ENCODE data around the gene ZMYM4. TPM values are rescaled to one million over a fixed set of nuclear protein-coding genes. Genes with fewer than 3 reads are reported as not detected.

The ZMYM4 gene
- total and polyA plus RNA-seq, 10 of the 15 experiments (the other 5 are each of a cell fraction or from before 2014, with no cell fraction given) = 8.0 to 37.0 (median 28.1) TPM

- no peak for TF ChIP-seq RELB (IDR thresholded peaks at IDR 0.05; ENCODE audit: low read depth)
- TF ChIP-seq NFIC (IDR thresholded peaks at IDR 0.05; ENCODE audit: low read depth, low read length) = no peak
- TF ChIP-seq KLF5 (IDR thresholded peaks at IDR 0.05; ENCODE audit: partially characterized antibody) = no peak
- TF ChIP-seq YBX1 (IDR thresholded peaks at IDR 0.05) = no peak
- TF ChIP-seq RELA (IDR thresholded peaks at IDR 0.05; ENCODE audit: borderline replicate concordance, partially characterized antibody) = no peak
Measured at GRCh38 chr1:35428360-35428759, 159.9 kb downstream of the ZMYM4 start (continued).

GRCh38 chr1:35430762-35431161 is 162.3 kb downstream of the ZMYM4 start:
- Histone ChIP-seq H3K9ac (ENCODE audit: control insufficient read depth, insufficient read depth, low read length) (no peak overlapping the region), H3K4me3 (no peak overlapping the region), H2AFZ (ENCODE audit: control insufficient read depth, low read depth, low read length) (no peak overlapping the region), H3K27me3 (replicated peaks in 1 of 2; ENCODE audit: control insufficient read depth in 2 of 2, insufficient read depth in 2 of 2, low read length in 1 of 2) (no peaks in the 10 kb centered on the region), H3K9me3 (replicated peaks; ENCODE audit: control insufficient read depth, insufficient read depth, low read length) (no peaks in the 10 kb centered on the region), H4K20me1 (ENCODE audit: control insufficient read depth, insufficient read depth) (no peaks in the 10 kb centered on the region; the same call in 1 of the 2 replicates), H3K4me1 (ENCODE audit: control insufficient read depth, insufficient read depth, low read length) (no peaks in the 10 kb centered on the region), H3K79me2 (ENCODE audit: control insufficient read depth, insufficient read depth, low read length) (no peaks in the 10 kb centered on the region), H3K27ac (ENCODE audit: control insufficient read depth, insufficient read depth) (no peak overlapping the region), H3K36me3 (ENCODE audit: control insufficient read depth in 2 of 2, insufficient read depth in 2 of 2, low read length in 1 of 2) (peaks cover 0 to 12% of the 10 kb centered on the region in 2 experiments; a peak in 3 of 4 replicates), H3K4me2 (ENCODE audit: control insufficient read depth, insufficient read depth) (no peak overlapping the region)
- DNase-seq (ENCODE audit: low read depth, low spot score) = no peak
- no peak for ATAC-seq
- TF ChIP-seq KDM1A (IDR thresholded peaks at IDR 0.05; ENCODE audit: borderline replicate concordance) (no peak), E2F4 (IDR thresholded peaks at IDR 0.05; ENCODE audit: low read depth, low read length) (no peak), RFX5 (IDR thresholded peaks at IDR 0.05; ENCODE audit: low read depth, low read length) (no peak), PAX8 (IDR thresholded peaks at IDR 0.05) (no peak), SREBF1 (IDR thresholded peaks at IDR 0.05; ENCODE audit: low read length) (no peak), BCL3 (IDR thresholded peaks at IDR 0.05; ENCODE audit: borderline replicate concordance, insufficient read depth, low read depth, low read length, poor library complexity, severe bottlenecking) (no peak), BHLHE40 (IDR thresholded peaks at IDR 0.05; ENCODE audit: borderline replicate concordance in 1 of 2, low read depth in 2 of 2, low read length in 1 of 2) (no peak), SPI1 (IDR thresholded peaks at IDR 0.05; ENCODE audit: borderline replicate concordance, insufficient read depth, low read depth, low read length) (no peak), FOXM1 (IDR thresholded peaks at IDR 0.05; ENCODE audit: low read depth, low read length) (no peak), EGR1 (IDR thresholded peaks at IDR 0.05; ENCODE audit: borderline replicate concordance in 1 of 2, low read depth in 2 of 2, low read length in 2 of 2) (no peak), SIN3A (IDR thresholded peaks at IDR 0.05; ENCODE audit: low read depth, low read length) (no peak), FOS (IDR thresholded peaks at IDR 0.05; ENCODE audit: borderline replicate concordance, extremely low read depth, insufficient read length) (no peak), BACH1 (IDR thresholded peaks at IDR 0.05; ENCODE audit: borderline replicate concordance) (no peak), TCF12 (IDR thresholded peaks at IDR 0.05; ENCODE audit: low read depth, low read length) (no peak), CBX5 (IDR thresholded peaks at IDR 0.05; ENCODE audit: low read depth) (no peak)
- FAIRE-seq = no peak
- SMC1A ChIA-PET (ENCODE audit: uncharacterized antibody, unreplicated experiment) = interaction anchor here (1.3 kb wide), 1 partner anchor 18 kb away, joined by 3 read pairs; no protein-coding TSS in a partner anchor
- POLR2A ChIA-PET = no interaction called here
- WGBS (ENCODE audit: insufficient coverage, insufficient replicate concordance, low lambda C conversion rate, missing lambda C conversion rate) = 97% methylated on average over 4 of the region's 4 CpGs
- intact Hi-C loops (cut with micrococcal nuclease; ENCODE audit: unreplicated experiment) (no loop called here), in situ Hi-C loops (cut with MboI) (no loop called here)
- CTCF ChIA-PET = interaction anchor here (0.9 kb wide), 1 partner anchor 12 kb away, joined by 3 read pairs; no protein-coding TSS in a partner anchor
- RAD21 ChIA-PET (ENCODE audit: unreplicated experiment) = no interaction called here
- BruUV-seq (replicated peaks) = no TSS peak

Measured in GM12878 (cell line).